Endothelial cell of umbilical vein (primary cell): Measurements from ENCODE around the gene KMT5B. TPM values are rescaled to one million over a fixed set of nuclear protein-coding genes. Genes with fewer than 3 reads are reported as not detected.

ENCODE experiments used
- BruUV-seq: library from RNA; stranded (reverse); fragments of 400-500 nt; replicated peaks from 2 replicates; lab custom pipeline; 2021; lab: Mats Ljungman, UMichigan
- CTCF ChIA-PET: fragments of 300-600, 350-600 bp; sonication (Branson Sonifier 250); formaldehyde crosslinking; loops from one replicate; lab custom pipeline; 2021; ENCODE audit warnings: antibody characterized with exemption, inconsistent platforms; lab: Charles Lee
- POLR2A ChIA-PET: fragments of 300-600, 350-600 bp; sonication (Branson Sonifier 250); formaldehyde crosslinking; loops from one replicate; lab custom pipeline; 2021; ENCODE audit warnings: antibody characterized with exemption, inconsistent platforms; lab: Charles Lee
- DNase-seq: peaks from one replicate; pipeline ENCODE4 v3.0.0-alpha.2; 2011; ENCODE audit warnings: low read depth, low spot score
- FAIRE-seq: peaks from 2 replicates; lab custom pipeline; 2011; peaks lifted over from hg19 to GRCh38; lab: Jason Lieb, UNC
- H2AFZ ChIP-seq: 2 replicates; pipeline ENCODE4 v1.6.0; 2012; ENCODE audit warnings: low read depth, low read length, control low read depth, inconsistent platforms
- H3K27ac ChIP-seq: 2 replicates; pipeline ENCODE4 v1.5.1; 2011; ENCODE audit warnings: low read depth, mild to moderate bottlenecking, control low read depth, low read length, moderate library complexity; ENCODE audit not compliant: insufficient read depth
- H3K27me3 ChIP-seq, 2 experiments: 2 replicates each; pipeline versions ENCODE4 v1.6.0 to v1.6.1; 2011; ENCODE audit warnings: low read length in 2 of 2, mixed read lengths in 1 of 2; ENCODE audit not compliant: control insufficient read depth in 2 of 2, insufficient read depth in 2 of 2
- H3K36me3 ChIP-seq, 2 experiments: 2 replicates in 1 of 2; 3 replicates in 1 of 2; pipeline ENCODE4 v1.5.1; 2011; ENCODE audit warnings: low read length in 2 of 2, mild to moderate bottlenecking in 1 of 2, moderate library complexity in 1 of 2; ENCODE audit not compliant: control insufficient read depth in 2 of 2, insufficient read depth in 2 of 2; ENCODE audit errors: extremely low read depth in 1 of 2
- H3K4me1 ChIP-seq: 3 replicates; pipeline ENCODE4 v1.5.1; 2011; ENCODE audit warnings: mild to moderate bottlenecking, low read length; ENCODE audit not compliant: control insufficient read depth, insufficient read depth; ENCODE audit errors: extremely low read depth
- H3K4me2 ChIP-seq: 2 replicates; pipeline ENCODE4 v1.6.1; 2011; ENCODE audit warnings: low read length, control low read depth, mixed read lengths; ENCODE audit not compliant: insufficient read depth
- H3K4me3 ChIP-seq, 3 experiments: fragments of 200-600 bp in 1 of 3; sonication (generic), shearing (Covaris generic) in 1 of 3; replicated peaks in 1 of 3; 2 replicates each; pipeline ENCODE4 v1.5.1; 2011 to 2016; ENCODE audit warnings: control low read depth in 3 of 3, low read length in 3 of 3, mild to moderate bottlenecking in 2 of 3, inconsistent platforms in 1 of 3, low read depth in 1 of 3, moderate library complexity in 1 of 3; ENCODE audit not compliant: insufficient read depth in 1 of 3
- H3K79me2 ChIP-seq: 2 replicates; pipeline ENCODE4 v1.6.0; 2012; ENCODE audit warnings: low read length, inconsistent platforms; ENCODE audit not compliant: control insufficient read depth, insufficient read depth
- H3K9ac ChIP-seq: replicated peaks from 2 replicates; pipeline ENCODE3; 2011; ENCODE audit warnings: low read length, control low read depth; ENCODE audit not compliant: insufficient read depth; ENCODE audit errors: extremely low read depth
- H3K9me1 ChIP-seq: replicated peaks from 3 replicates; pipeline ENCODE4 v1.6.0; 2011; ENCODE audit warnings: mild to moderate bottlenecking, low read length; ENCODE audit not compliant: control insufficient read depth, insufficient read depth; ENCODE audit errors: extremely low read depth
- H3K9me3 ChIP-seq: replicated peaks from 2 replicates; pipeline ENCODE4 v1.5.1; 2012; ENCODE audit warnings: low read length, inconsistent platforms; ENCODE audit not compliant: control insufficient read depth, insufficient read depth
- H4K20me1 ChIP-seq: replicated peaks from 2 replicates; pipeline ENCODE3; 2011; ENCODE audit warnings: mild to moderate bottlenecking, low read length; ENCODE audit not compliant: control insufficient read depth, insufficient read depth; ENCODE audit errors: extremely low read depth
- EZH2 ChIP-seq: IDR thresholded peaks from 2 replicates; pipeline ENCODE4 v1.6.1; 2012; ENCODE audit warnings: borderline replicate concordance, low read depth, mild to moderate bottlenecking, moderate library complexity, low read length, inconsistent platforms; ENCODE audit not compliant: severe bottlenecking
- FOS ChIP-seq: IDR thresholded peaks from 2 replicates; pipeline ENCODE4 v1.6.1; 2011; ENCODE audit warnings: mild to moderate bottlenecking, low read length, moderate library complexity, borderline replicate concordance; ENCODE audit not compliant: insufficient read depth
- GATA2 ChIP-seq: IDR thresholded peaks from 2 replicates; pipeline ENCODE4 v1.7.0; 2011; ENCODE audit warnings: low read depth, mild to moderate bottlenecking, moderate library complexity, mixed read lengths, low read length; ENCODE audit not compliant: insufficient read length, insufficient read depth
- JUN ChIP-seq: IDR thresholded peaks from 2 replicates; pipeline ENCODE4 v1.6.1; 2011; ENCODE audit warnings: borderline replicate concordance, low read depth; ENCODE audit not compliant: insufficient read length, insufficient read depth
- MAX ChIP-seq: IDR thresholded peaks from 2 replicates; pipeline ENCODE4 v1.6.1; 2011; ENCODE audit not compliant: insufficient read depth, insufficient read length
- MYC ChIP-seq: IDR thresholded peaks from one replicate; pipeline ENCODE4 v1.6.1; 2011; ENCODE audit warnings: mild to moderate bottlenecking, low read depth, low read length
- POLR2A ChIP-seq: IDR thresholded peaks from 2 replicates; pipeline ENCODE4 v1.6.1; 2012; ENCODE audit warnings: low read depth, mild to moderate bottlenecking, control low read depth, low read length
- POLR2AphosphoS5 ChIP-seq: IDR thresholded peaks from 2 replicates; pipeline ENCODE4 v1.6.1; 2012; ENCODE audit warnings: low read depth, mild to moderate bottlenecking, control low read depth, low read length, moderate library complexity; ENCODE audit not compliant: insufficient read depth
- dilution Hi-C: fragments of 300-500 bp; cut with MboI; formaldehyde crosslinking; loops from one replicate; pipeline ENCODE4 v1.15.0; 2019; ENCODE audit warnings: low sequenced_read_pairs; ENCODE audit not compliant: extremely low pct_ligation_motif_present
- intact Hi-C: fragments of 100-400 bp; cut with micrococcal nuclease; formaldehyde crosslinking; loops from one replicate; pipeline ENCODE4 v1.10.0; 2022
- polyA plus RNA-seq, 4 experiments: library from polyadenylated mRNA; depleted of rRNA in 3 of 4; stranded (reverse) in 3 of 4; unstranded in 1 of 4; fragments of >200 nt; gene quantifications; 2 replicates each; pipeline versions ENCODE4 v1.2.1 to v1.2.3, GENCODE V29; 2011 to 2012; ENCODE audit warnings: missing spikeins in 1 of 4
- total RNA-seq: library from RNA; stranded (reverse); gene quantifications from 2 replicates; pipeline ENCODE4 v1.2.3, GENCODE V29; 2021
- TF ChIP-seq, protein P1 (sequence below), 2 donors: IDR thresholded peaks; 1 replicate in 1 of 2; 2 replicates in 1 of 2; pipeline ENCODE4 v1.5.1; 2011; ENCODE audit warnings: low read length in 2 of 2, mild to moderate bottlenecking in 2 of 2, moderate library complexity in 2 of 2, control low read depth in 1 of 2, inconsistent platforms in 1 of 2, low read depth in 1 of 2; ENCODE audit not compliant: insufficient read depth in 1 of 2; ENCODE audit errors: extremely low read depth in 1 of 2

KMT5B gene
- total and polyA plus RNA-seq, 2 donors (not counting 3 experiments of a cell fraction or from before 2014, with no cell fraction given) = 10.1 to 36.3 TPM

GRCh38 chr11:68202165-68202564 lies 10.9 kb downstream of the KMT5B start:
- no TSS peak for BruUV-seq
- DNase-seq = no peak
- Histone ChIP-seq H3K4me1 (no peaks in the 10 kb centered on the region), H3K9me3 (no peaks in the 10 kb centered on the region), H3K27me3 (no peaks in the 10 kb centered on the region), H3K36me3 (no peaks in the 10 kb centered on the region), H3K4me3 (no peak overlapping the region), H3K27ac (no peak overlapping the region), H3K4me2 (no peak overlapping the region), H3K9me1 (no peaks in the 10 kb centered on the region), H4K20me1 (peaks cover 6% of the 10 kb centered on the region), H3K79me2 (peaks cover 79% of the 10 kb centered on the region), H3K9ac (no peak overlapping the region), H2AFZ (no peak overlapping the region)
- dilution Hi-C loops = no loop called here
- POLR2A ChIA-PET = interaction anchor here (0.7 kb wide), 1 partner anchor 45 kb away, joined by 7 read pairs; no protein-coding TSS in a partner anchor
- intact Hi-C loops = no loop called here
- TF ChIP-seq JUN (no peak), GATA2 (no peak), MYC (no peak), POLR2A (no peak), FOS (no peak), MAX (no peak), EZH2 (no peak), POLR2AphosphoS5 (no peak)
- TF ChIP-seq, protein P1, sequence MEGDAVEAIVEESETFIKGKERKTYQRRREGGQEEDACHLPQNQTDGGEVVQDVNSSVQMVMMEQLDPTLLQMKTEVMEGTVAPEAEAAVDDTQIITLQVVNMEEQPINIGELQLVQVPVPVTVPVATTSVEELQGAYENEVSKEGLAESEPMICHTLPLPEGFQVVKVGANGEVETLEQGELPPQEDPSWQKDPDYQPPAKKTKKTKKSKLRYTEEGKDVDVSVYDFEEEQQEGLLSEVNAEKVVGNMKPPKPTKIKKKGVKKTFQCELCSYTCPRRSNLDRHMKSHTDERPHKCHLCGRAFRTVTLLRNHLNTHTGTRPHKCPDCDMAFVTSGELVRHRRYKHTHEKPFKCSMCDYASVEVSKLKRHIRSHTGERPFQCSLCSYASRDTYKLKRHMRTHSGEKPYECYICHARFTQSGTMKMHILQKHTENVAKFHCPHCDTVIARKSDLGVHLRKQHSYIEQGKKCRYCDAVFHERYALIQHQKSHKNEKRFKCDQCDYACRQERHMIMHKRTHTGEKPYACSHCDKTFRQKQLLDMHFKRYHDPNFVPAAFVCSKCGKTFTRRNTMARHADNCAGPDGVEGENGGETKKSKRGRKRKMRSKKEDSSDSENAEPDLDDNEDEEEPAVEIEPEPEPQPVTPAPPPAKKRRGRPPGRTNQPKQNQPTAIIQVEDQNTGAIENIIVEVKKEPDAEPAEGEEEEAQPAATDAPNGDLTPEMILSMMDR (IDR thresholded peaks at IDR 0.05; ENCODE audit: extremely low read depth in 1 of 2, insufficient read depth in 1 of 2, low read depth in 1 of 2, low read length in 2 of 2) = no peak
- FAIRE-seq = no peak
- CTCF ChIA-PET = interaction anchor here (0.7 kb wide), 2 partner anchors 19 to 532 kb away, joined by 3 read pairs; no protein-coding TSS in a partner anchor
